HEK293 (cell line): Measurements from ENCODE around the gene NDRG3.

Source experiments
- CTCF ChIA-PET: fragments of 350-600 bp; formaldehyde crosslinking; extraction: SDS; loops from one replicate; lab custom pipeline; 2021; ENCODE audit warnings: antibody characterized with exemption; lab: Yijun Ruan, JAX
- POLR2A ChIA-PET: fragments of 300-600 bp; formaldehyde crosslinking; extraction: SDS; loops from one replicate; lab custom pipeline; 2020; ENCODE audit warnings: antibody characterized with exemption, inconsistent platforms; lab: Yijun Ruan, JAX
- H3K27ac ChIP-seq: fragments of 200-500 bp; sonication (Bioruptor generic); 2 replicates; pipeline ENCODE4 v1.5.1; 2014; ENCODE audit warnings: low read depth, low read length, control low read depth, inconsistent platforms; ENCODE audit errors: extremely low read depth
- H3K36me3 ChIP-seq, 2 experiments: fragments of 200-500 bp in 1 of 2; sonication (Bioruptor generic) in 1 of 2; 1 replicate in 1 of 2; 2 replicates in 1 of 2; pipeline ENCODE4 v1.5.1; 2014 to 2017; ENCODE audit warnings: inconsistent platforms in 2 of 2, low read length in 2 of 2; ENCODE audit not compliant: control insufficient read depth in 2 of 2, insufficient read depth in 1 of 2
- H3K4me1 ChIP-seq: fragments of 200-500 bp; sonication (Bioruptor generic); 2 replicates; pipeline ENCODE4 v1.5.1; 2014; ENCODE audit warnings: mild to moderate bottlenecking, low read length, inconsistent platforms; ENCODE audit not compliant: control insufficient read depth, insufficient read depth
- H3K4me3 ChIP-seq: 2 replicates; pipeline ENCODE4 v1.5.1; 2011; ENCODE audit warnings: low read depth, mild to moderate bottlenecking, control low read depth, low read length, moderate library complexity
- H3K9me3 ChIP-seq: fragments of 200-500 bp; sonication (Bioruptor generic); 2 replicates; pipeline ENCODE4 v1.5.1; 2014; ENCODE audit warnings: low read depth, low read length, inconsistent platforms; ENCODE audit not compliant: control insufficient read depth, insufficient read depth
- BCL11A ChIP-seq: fragments of 450-650 bp; formaldehyde crosslinking; IDR thresholded peaks from 2 replicates; pipeline ENCODE4 v1.5.1; 2016; ENCODE audit warnings: low read depth, missing biosample characterization, missing genetic modification characterization
- FEZF1 ChIP-seq: fragments of 450-650 bp; formaldehyde crosslinking; IDR thresholded peaks from 2 replicates; pipeline ENCODE4 v1.5.1; 2016; ENCODE audit warnings: missing biosample characterization, missing genetic modification characterization
- GLI2 ChIP-seq: fragments of 450-650 bp; formaldehyde crosslinking; IDR thresholded peaks from 2 replicates; pipeline ENCODE4; 2017; ENCODE audit warnings: missing biosample characterization, missing genetic modification characterization, low read depth, borderline replicate concordance
- HOXD13 ChIP-seq: sonication (generic); formaldehyde crosslinking; IDR thresholded peaks from 2 replicates; pipeline ENCODE4 v1.8.0; 2022; ENCODE audit warnings: missing genetic modification reagents, borderline replicate concordance
- KLF7 ChIP-seq: fragments of 450-650 bp; formaldehyde crosslinking; IDR thresholded peaks from 2 replicates; pipeline ENCODE4 v1.5.1; 2016; ENCODE audit warnings: missing biosample characterization, missing genetic modification characterization, borderline replicate concordance
- ZBTB8A ChIP-seq: fragments of 450-650 bp; formaldehyde crosslinking; IDR thresholded peaks from 2 replicates; pipeline ENCODE4 v1.5.1; 2016; ENCODE audit warnings: missing biosample characterization, missing genetic modification characterization
- ZFP41 ChIP-seq: fragments of 450-650 bp; formaldehyde crosslinking; IDR thresholded peaks from 2 replicates; pipeline ENCODE4 v1.5.1; 2016; ENCODE audit warnings: missing biosample characterization, missing genetic modification characterization, borderline replicate concordance
- ZNF155 ChIP-seq: fragments of 450-650 bp; formaldehyde crosslinking; IDR thresholded peaks from 2 replicates; pipeline ENCODE4 v1.5.1; 2016; ENCODE audit warnings: missing biosample characterization, missing genetic modification characterization
- ZNF211 ChIP-seq: fragments of 450-650 bp; formaldehyde crosslinking; IDR thresholded peaks from 2 replicates; pipeline ENCODE4 v1.5.1; 2016; ENCODE audit warnings: low read depth, missing biosample characterization, missing genetic modification characterization
- ZNF239 ChIP-seq: fragments of 450-650 bp; formaldehyde crosslinking; IDR thresholded peaks from 2 replicates; pipeline ENCODE4 v1.5.1; 2016; ENCODE audit warnings: missing biosample characterization, missing genetic modification characterization
- ZNF426 ChIP-seq: fragments of 450-650 bp; formaldehyde crosslinking; IDR thresholded peaks from 2 replicates; pipeline ENCODE4 v1.5.1; 2017; ENCODE audit warnings: missing biosample characterization, missing genetic modification characterization, mild to moderate bottlenecking, inconsistent platforms, moderate library complexity
- ZNF529 ChIP-seq: fragments of 450-650 bp; formaldehyde crosslinking; IDR thresholded peaks from 2 replicates; pipeline ENCODE4 v1.5.1; 2017; ENCODE audit warnings: missing genetic modification characterization, missing biosample characterization; ENCODE audit not compliant: insufficient replicate concordance
- ZNF530 ChIP-seq: fragments of 450-650 bp; formaldehyde crosslinking; IDR thresholded peaks from 2 replicates; pipeline ENCODE4 v1.5.1; 2016; ENCODE audit warnings: low read depth, missing biosample characterization, missing genetic modification characterization
- ZNF544 ChIP-seq: fragments of 450-650 bp; formaldehyde crosslinking; IDR thresholded peaks from 2 replicates; pipeline ENCODE4 v1.5.0; 2017; ENCODE audit warnings: missing biosample characterization, missing genetic modification characterization
- ZNF548 ChIP-seq: fragments of 450-650 bp; formaldehyde crosslinking; IDR thresholded peaks from 2 replicates; pipeline ENCODE4 v1.5.1; 2016; ENCODE audit warnings: missing biosample characterization, missing genetic modification characterization
- ZNF600 ChIP-seq: fragments of 450-650 bp; formaldehyde crosslinking; IDR thresholded peaks from 2 replicates; pipeline ENCODE4 v1.5.1; 2016; ENCODE audit warnings: missing biosample characterization, missing genetic modification characterization
- ZNF621 ChIP-seq: fragments of 450-650 bp; formaldehyde crosslinking; IDR thresholded peaks from 2 replicates; pipeline ENCODE4 v1.5.1; 2017; ENCODE audit warnings: missing biosample characterization, missing genetic modification characterization
- ZNF626 ChIP-seq: fragments of 450-650 bp; sonication (Bioruptor Pico); formaldehyde crosslinking; IDR thresholded peaks from 2 replicates; pipeline ENCODE4 v1.5.1; 2018; ENCODE audit warnings: missing biosample characterization, missing genetic modification characterization, inconsistent platforms
- ZNF776 ChIP-seq: fragments of 450-650 bp; formaldehyde crosslinking; IDR thresholded peaks from 2 replicates; pipeline ENCODE4 v1.5.0; 2017; ENCODE audit warnings: missing biosample characterization, missing genetic modification characterization, borderline replicate concordance
- ZNF792 ChIP-seq: fragments of 450-650 bp; formaldehyde crosslinking; IDR thresholded peaks from 2 replicates; pipeline ENCODE4 v1.5.1; 2016; ENCODE audit warnings: missing biosample characterization, missing genetic modification characterization
- ZNF830 ChIP-seq: fragments of 450-650 bp; IDR thresholded peaks from 2 replicates; pipeline ENCODE4 v1.5.0; 2018; ENCODE audit warnings: missing biosample characterization, missing genetic modification characterization, low read depth, mild to moderate bottlenecking, moderate library complexity
- TF ChIP-seq, protein P1 (sequence below): fragments of 450-650 bp; formaldehyde crosslinking; IDR thresholded peaks from 2 replicates; pipeline ENCODE4 v1.5.1; 2016; ENCODE audit warnings: missing biosample characterization, missing genetic modification characterization
- TF ChIP-seq, protein P2 (sequence below): fragments of 450-650 bp; formaldehyde crosslinking; IDR thresholded peaks from 2 replicates; pipeline ENCODE4 v1.5.1; 2016; ENCODE audit warnings: missing biosample characterization, missing genetic modification characterization
- TF ChIP-seq, protein P3 (sequence below): fragments of 450-650 bp; formaldehyde crosslinking; IDR thresholded peaks from 2 replicates; pipeline ENCODE4 v1.5.1; 2016; ENCODE audit warnings: missing biosample characterization, missing genetic modification characterization
- TF ChIP-seq, protein P4 (sequence below): fragments of 450-650 bp; formaldehyde crosslinking; IDR thresholded peaks from 2 replicates; pipeline ENCODE4 v1.5.1; 2017; ENCODE audit warnings: missing biosample characterization, missing genetic modification characterization
- TF ChIP-seq, protein P5 (sequence below): fragments of 450-650 bp; formaldehyde crosslinking; IDR thresholded peaks from 2 replicates; pipeline ENCODE4 v1.5.1; 2017; ENCODE audit warnings: missing biosample characterization, mild to moderate bottlenecking, missing genetic modification characterization, moderate library complexity

The NDRG3 gene

DNA sequence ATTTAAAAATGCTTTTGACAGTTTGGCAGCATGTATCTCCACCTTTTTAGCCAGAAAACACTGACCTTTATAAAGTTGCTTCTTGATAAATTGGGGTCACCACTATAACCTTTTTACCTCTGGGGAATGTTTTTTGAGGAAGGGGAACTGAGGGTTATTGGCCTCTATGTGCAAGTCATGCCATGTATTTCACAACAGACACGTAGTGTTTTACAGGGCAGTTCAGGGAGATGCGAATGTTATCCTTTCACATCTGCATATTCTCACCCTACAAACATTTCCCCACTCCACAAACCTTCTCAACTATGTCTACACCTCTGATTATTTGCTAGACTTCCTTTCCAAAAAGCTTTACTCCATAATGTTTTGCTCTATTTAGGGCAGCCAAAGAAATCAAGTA, 82.9 kb downstream of the NDRG3 start:
- ChIA-PET POLR2A (no interaction called here), CTCF (no interaction called here)
- TF ChIP-seq ZNF548 (tag by site-specific recombination) (no peak), ZFP41 (tag by site-specific recombination) (no peak), FEZF1 (no peak), ZNF621 (tag by site-specific recombination) (no peak), ZBTB8A (tag by site-specific recombination) (no peak), ZNF792 (no peak), ZNF776 (tag by site-specific recombination) (no peak), HOXD13 (CRISPR knock-in tag) (no peak), ZNF626 (no peak), GLI2 (no peak), KLF7 (tag by site-specific recombination) (no peak), ZNF529 (no peak), ZNF830 (no peak)
- TF ChIP-seq, protein P1, sequence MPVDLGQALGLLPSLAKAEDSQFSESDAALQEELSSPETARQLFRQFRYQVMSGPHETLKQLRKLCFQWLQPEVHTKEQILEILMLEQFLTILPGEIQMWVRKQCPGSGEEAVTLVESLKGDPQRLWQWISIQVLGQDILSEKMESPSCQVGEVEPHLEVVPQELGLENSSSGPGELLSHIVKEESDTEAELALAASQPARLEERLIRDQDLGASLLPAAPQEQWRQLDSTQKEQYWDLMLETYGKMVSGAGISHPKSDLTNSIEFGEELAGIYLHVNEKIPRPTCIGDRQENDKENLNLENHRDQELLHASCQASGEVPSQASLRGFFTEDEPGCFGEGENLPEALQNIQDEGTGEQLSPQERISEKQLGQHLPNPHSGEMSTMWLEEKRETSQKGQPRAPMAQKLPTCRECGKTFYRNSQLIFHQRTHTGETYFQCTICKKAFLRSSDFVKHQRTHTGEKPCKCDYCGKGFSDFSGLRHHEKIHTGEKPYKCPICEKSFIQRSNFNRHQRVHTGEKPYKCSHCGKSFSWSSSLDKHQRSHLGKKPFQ (tag by site-specific recombination): no peak
- no peaks in the 10 kb centered on the region for H3K9me3 ChIP-seq
- H3K4me1 ChIP-seq: no peaks in the 10 kb centered on the region
- peaks cover 3 to 53% of the 10 kb centered on the region in 2 experiments; a peak in 2 of 3 replicates for H3K36me3 ChIP-seq
- no peak overlapping the region for H3K4me3 ChIP-seq
- H3K27ac ChIP-seq: no peak overlapping the region

DNA sequence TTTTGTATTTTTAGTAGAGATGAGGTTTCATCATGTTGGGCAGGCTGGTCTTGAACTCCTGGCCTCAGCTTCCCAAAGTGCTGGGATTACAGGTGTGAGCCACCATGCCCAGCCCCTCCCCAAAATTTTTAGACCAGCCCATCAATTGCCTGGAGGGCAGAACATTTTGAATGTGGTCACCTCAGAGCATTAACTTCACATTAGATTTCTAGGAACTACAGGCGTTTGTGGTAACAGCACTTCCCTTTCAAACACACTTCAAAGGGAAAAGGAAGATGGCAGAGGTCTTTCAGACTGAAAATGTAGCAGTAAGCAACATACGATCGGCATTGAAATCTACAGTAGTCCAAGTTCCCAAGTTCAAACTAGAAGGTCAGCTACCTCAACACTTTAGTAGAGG, 87.6 kb downstream of the NDRG3 start:
- POLR2A ChIA-PET: interaction anchor here (0.7 kb wide), 1 partner anchor 174 kb away, joined by 3 read pairs; no protein-coding TSS in a partner anchor
- no peak overlapping the region for H3K4me3 ChIP-seq
- H3K36me3 ChIP-seq: peaks cover 0 to 66% of the 10 kb centered on the region in 2 experiments; a peak in 2 of 3 replicates
- no peaks in the 10 kb centered on the region for H3K9me3 ChIP-seq
- CTCF ChIA-PET: interaction anchor here (0.5 to 1.4 kb wide), 3 partner anchors 116 to 310 kb away, joined by 4 to 5 read pairs (median 4); partner anchors contain the start of gene DSN1
- no peak overlapping the region for H3K27ac ChIP-seq
- no peaks in the 10 kb centered on the region for H3K4me1 ChIP-seq
- TF ChIP-seq BCL11A (tag by site-specific recombination): no peak
- no peak for TF ChIP-seq ZNF600
- no peak for TF ChIP-seq ZNF239 (tag by site-specific recombination)
- TF ChIP-seq ZNF530 (tag by site-specific recombination): no peak
- TF ChIP-seq ZNF544 (tag by site-specific recombination): no peak
- TF ChIP-seq, protein P2, sequence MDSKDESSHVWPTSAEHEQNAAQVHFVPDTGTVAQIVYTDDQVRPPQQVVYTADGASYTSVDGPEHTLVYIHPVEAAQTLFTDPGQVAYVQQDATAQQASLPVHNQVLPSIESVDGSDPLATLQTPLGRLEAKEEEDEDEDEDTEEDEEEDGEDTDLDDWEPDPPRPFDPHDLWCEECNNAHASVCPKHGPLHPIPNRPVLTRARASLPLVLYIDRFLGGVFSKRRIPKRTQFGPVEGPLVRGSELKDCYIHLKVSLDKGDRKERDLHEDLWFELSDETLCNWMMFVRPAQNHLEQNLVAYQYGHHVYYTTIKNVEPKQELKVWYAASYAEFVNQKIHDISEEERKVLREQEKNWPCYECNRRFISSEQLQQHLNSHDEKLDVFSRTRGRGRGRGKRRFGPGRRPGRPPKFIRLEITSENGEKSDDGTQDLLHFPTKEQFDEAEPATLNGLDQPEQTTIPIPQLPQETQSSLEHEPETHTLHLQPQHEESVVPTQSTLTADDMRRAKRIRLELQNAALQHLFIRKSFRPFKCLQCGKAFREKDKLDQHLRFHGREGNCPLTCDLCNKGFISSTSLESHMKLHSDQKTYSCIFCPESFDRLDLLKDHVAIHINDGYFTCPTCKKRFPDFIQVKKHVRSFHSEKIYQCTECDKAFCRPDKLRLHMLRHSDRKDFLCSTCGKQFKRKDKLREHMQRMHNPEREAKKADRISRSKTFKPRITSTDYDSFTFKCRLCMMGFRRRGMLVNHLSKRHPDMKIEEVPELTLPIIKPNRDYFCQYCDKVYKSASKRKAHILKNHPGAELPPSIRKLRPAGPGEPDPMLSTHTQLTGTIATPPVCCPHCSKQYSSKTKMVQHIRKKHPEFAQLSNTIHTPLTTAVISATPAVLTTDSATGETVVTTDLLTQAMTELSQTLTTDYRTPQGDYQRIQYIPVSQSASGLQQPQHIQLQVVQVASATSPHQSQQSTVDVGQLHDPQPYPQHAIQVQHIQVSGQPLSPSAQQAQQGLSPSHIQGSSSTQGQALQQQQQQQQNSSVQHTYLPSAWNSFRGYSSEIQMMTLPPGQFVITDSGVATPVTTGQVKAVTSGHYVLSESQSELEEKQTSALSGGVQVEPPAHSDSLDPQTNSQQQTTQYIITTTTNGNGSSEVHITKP (tag by site-specific recombination): no peak
- TF ChIP-seq, protein P3, sequence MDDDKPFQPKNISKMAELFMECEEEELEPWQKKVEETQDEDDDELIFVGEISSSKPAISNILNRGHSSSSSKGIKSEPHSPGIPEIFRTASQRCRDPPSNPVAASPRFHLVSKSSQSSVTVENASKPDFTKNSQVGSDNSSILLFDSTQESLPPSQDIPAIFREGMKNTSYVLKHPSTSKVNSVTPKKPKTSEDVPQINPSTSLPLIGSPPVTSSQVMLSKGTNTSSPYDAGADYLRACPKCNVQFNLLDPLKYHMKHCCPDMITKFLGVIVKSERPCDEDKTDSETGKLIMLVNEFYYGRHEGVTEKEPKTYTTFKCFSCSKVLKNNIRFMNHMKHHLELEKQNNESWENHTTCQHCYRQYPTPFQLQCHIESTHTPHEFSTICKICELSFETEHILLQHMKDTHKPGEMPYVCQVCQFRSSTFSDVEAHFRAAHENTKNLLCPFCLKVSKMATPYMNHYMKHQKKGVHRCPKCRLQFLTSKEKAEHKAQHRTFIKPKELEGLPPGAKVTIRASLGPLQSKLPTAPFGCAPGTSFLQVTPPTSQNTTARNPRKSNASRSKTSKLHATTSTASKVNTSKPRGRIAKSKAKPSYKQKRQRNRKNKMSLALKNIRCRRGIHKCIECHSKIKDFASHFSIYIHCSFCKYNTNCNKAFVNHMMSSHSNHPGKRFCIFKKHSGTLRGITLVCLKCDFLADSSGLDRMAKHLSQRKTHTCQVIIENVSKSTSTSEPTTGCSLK: no peak
- TF ChIP-seq ZNF211 (tag by site-specific recombination): no peak
- TF ChIP-seq ZNF426 (tag by site-specific recombination): no peak
- no peak for TF ChIP-seq ZNF155 (tag by site-specific recombination)
- TF ChIP-seq, protein P4, sequence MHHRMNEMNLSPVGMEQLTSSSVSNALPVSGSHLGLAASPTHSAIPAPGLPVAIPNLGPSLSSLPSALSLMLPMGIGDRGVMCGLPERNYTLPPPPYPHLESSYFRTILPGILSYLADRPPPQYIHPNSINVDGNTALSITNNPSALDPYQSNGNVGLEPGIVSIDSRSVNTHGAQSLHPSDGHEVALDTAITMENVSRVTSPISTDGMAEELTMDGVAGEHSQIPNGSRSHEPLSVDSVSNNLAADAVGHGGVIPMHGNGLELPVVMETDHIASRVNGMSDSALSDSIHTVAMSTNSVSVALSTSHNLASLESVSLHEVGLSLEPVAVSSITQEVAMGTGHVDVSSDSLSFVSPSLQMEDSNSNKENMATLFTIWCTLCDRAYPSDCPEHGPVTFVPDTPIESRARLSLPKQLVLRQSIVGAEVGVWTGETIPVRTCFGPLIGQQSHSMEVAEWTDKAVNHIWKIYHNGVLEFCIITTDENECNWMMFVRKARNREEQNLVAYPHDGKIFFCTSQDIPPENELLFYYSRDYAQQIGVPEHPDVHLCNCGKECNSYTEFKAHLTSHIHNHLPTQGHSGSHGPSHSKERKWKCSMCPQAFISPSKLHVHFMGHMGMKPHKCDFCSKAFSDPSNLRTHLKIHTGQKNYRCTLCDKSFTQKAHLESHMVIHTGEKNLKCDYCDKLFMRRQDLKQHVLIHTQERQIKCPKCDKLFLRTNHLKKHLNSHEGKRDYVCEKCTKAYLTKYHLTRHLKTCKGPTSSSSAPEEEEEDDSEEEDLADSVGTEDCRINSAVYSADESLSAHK: no peak
- TF ChIP-seq, protein P5, sequence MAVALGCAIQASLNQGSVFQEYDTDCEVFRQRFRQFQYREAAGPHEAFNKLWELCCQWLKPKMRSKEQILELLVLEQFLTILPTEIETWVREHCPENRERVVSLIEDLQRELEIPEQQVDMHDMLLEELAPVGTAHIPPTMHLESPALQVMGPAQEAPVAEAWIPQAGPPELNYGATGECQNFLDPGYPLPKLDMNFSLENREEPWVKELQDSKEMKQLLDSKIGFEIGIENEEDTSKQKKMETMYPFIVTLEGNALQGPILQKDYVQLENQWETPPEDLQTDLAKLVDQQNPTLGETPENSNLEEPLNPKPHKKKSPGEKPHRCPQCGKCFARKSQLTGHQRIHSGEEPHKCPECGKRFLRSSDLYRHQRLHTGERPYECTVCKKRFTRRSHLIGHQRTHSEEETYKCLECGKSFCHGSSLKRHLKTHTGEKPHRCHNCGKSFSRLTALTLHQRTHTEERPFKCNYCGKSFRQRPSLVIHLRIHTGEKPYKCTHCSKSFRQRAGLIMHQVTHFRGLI: no peak
